Tongue (tissue), 1 donor: Measurements from ENCODE around the gene OR10K1. TPM values are rescaled to one million over a fixed set of nuclear protein-coding genes. Genes with fewer than 3 reads are reported as not detected.

Source experiments
- total RNA-seq: library from RNA; depleted of rRNA; stranded (reverse); fragments of >200 nt; gene quantifications from one replicate; pipeline ENCODE4 v1.2.3, GENCODE V29; 2014

The OR10K1 gene
- total RNA-seq, 1 donor from 2014 or later, result not detected

Other genes with a start within 250 kb of the OR10K1 start
- gene CD1A, start 207.4 kb upstream of the OR10K1 start, total RNA-seq, result not detected
- 1.9 TPM for gene CD1C, start 171.9 kb upstream of the OR10K1 start, total RNA-seq
- not detected for gene CD1B, start 130.3 kb upstream of the OR10K1 start, total RNA-seq
- gene CD1E, start 107.9 kb upstream of the OR10K1 start, total RNA-seq, result not detected
- gene OR10T2, start 62.4 kb upstream of the OR10K1 start, total RNA-seq, result not detected
- gene OR10K2, start 35.6 kb upstream of the OR10K1 start, total RNA-seq, result not detected
- gene OR10R2, start 10.4 kb downstream of the OR10K1 start, total RNA-seq, result not detected
- not detected for gene OR6Y1, start 92.6 kb downstream of the OR10K1 start, total RNA-seq
- not detected for gene OR6P1, start 108.7 kb downstream of the OR10K1 start, total RNA-seq
- gene OR10X1, start 118.1 kb downstream of the OR10K1 start, total RNA-seq, result not detected
- gene OR10Z1, start 143.4 kb downstream of the OR10K1 start, total RNA-seq, result not detected
- gene SPTA1, start 224.9 kb downstream of the OR10K1 start, total RNA-seq, result 7.1 TPM
- not detected for gene OR6K2, start 238.8 kb downstream of the OR10K1 start, total RNA-seq